GM23248 (cell line): ENCODE measurements around the gene NDEL1. TPM values are rescaled to one million over a fixed set of nuclear protein-coding genes. Genes with fewer than 3 reads are reported as not detected.

ENCODE experiments used
- DNase-seq: peaks from one replicate; pipeline ENCODE4 v3.0.0-alpha.2; 2015
- H2AFZ ChIP-seq: fragments of 200-600 bp; sonication (generic); 2 replicates; pipeline ENCODE4 v1.6.1; 2016; ENCODE audit warnings: antibody characterized with exemption
- H3F3A ChIP-seq: fragments of 200-600 bp; sonication (generic); 2 replicates; pipeline ENCODE4 v1.6.1; 2016; ENCODE audit warnings: mild to moderate bottlenecking, antibody characterized with exemption, mixed run types; ENCODE audit not compliant: insufficient read depth
- H3K27ac ChIP-seq: fragments of 200-600 bp; sonication (generic); 2 replicates; pipeline ENCODE4 v1.5.1; 2016; ENCODE audit warnings: mild to moderate bottlenecking
- H3K27me3 ChIP-seq: fragments of 200-600 bp; sonication (generic); replicated peaks from 2 replicates; pipeline ENCODE4 v1.6.1; 2016; ENCODE audit warnings: mild to moderate bottlenecking; ENCODE audit not compliant: insufficient read depth
- H3K36me3 ChIP-seq: fragments of 200-600 bp; sonication (generic); 2 replicates; pipeline ENCODE4 v1.6.1; 2016; ENCODE audit warnings: low read depth, mild to moderate bottlenecking
- H3K4me1 ChIP-seq: fragments of 200-600 bp; sonication (generic); 2 replicates; pipeline ENCODE4 v1.6.1; 2016; ENCODE audit warnings: mild to moderate bottlenecking; ENCODE audit not compliant: insufficient read depth
- H3K4me2 ChIP-seq: fragments of 200-600 bp; sonication (generic); one replicate; pipeline ENCODE4 v1.6.1; 2016; ENCODE audit warnings: mild to moderate bottlenecking; ENCODE audit not compliant: unreplicated experiment
- H3K4me3 ChIP-seq: fragments of 200-600 bp; sonication (generic); 2 replicates; pipeline ENCODE4 v1.5.1; 2016; ENCODE audit warnings: mild to moderate bottlenecking
- H3K79me2 ChIP-seq: fragments of 200-600 bp; sonication (generic); 2 replicates; pipeline ENCODE4 v1.6.1; 2016; ENCODE audit warnings: mild to moderate bottlenecking; ENCODE audit not compliant: insufficient read depth
- H3K9ac ChIP-seq: fragments of 200-600 bp; sonication (generic); 2 replicates; pipeline ENCODE4 v1.6.1; 2016; ENCODE audit warnings: mild to moderate bottlenecking
- H3K9me2 ChIP-seq: fragments of 200-600 bp; sonication (generic); 2 replicates; pipeline ENCODE4 v1.6.1; 2016; ENCODE audit warnings: mixed run types, mild to moderate bottlenecking, moderate library complexity; ENCODE audit not compliant: insufficient read depth
- H3K9me3 ChIP-seq: fragments of 200-600 bp; sonication (generic); one replicate; pipeline ENCODE4 v1.6.1; 2017; ENCODE audit warnings: low read depth
- H4K20me1 ChIP-seq: fragments of 200-600 bp; sonication (generic); 2 replicates; pipeline ENCODE4 v1.6.0; 2016; ENCODE audit not compliant: insufficient read depth
- EZH2 ChIP-seq: fragments of 200-600 bp; sonication (generic); IDR thresholded peaks from 2 replicates; pipeline ENCODE4 v1.6.1; 2018; ENCODE audit warnings: antibody characterized with exemption, mild to moderate bottlenecking; ENCODE audit not compliant: insufficient read depth, poor library complexity, severe bottlenecking
- EZH2phosphoT487 ChIP-seq: fragments of 200-600 bp; sonication (generic); IDR thresholded peaks from 2 replicates; pipeline ENCODE4 v1.6.1; 2018; ENCODE audit warnings: antibody characterized with exemption, moderate library complexity, mild to moderate bottlenecking, low read depth; ENCODE audit not compliant: insufficient read depth
- WGBS, 2 experiments: methylation state at CpG; one replicate each; pipeline ENCODE4 v1.1.6; 2015 to 2017; ENCODE audit warnings: low lambda C conversion rate in 2 of 2, low coverage in 1 of 2; ENCODE audit errors: missing lambda C conversion rate in 2 of 2; 5-methylcytosine and 5-hydroxymethylcytosine counted together
- in situ Hi-C: fragments of 300-500 bp; cut with MboI; formaldehyde crosslinking; loops from 2 replicates; pipeline ENCODE4 v1.15.0; 2020
- polyA plus RNA-seq: library from polyadenylated mRNA; unstranded; fragments of >200 nt; fragmentation: Nextera tagmentation; extraction: Ambion mirVana; gene quantifications from 2 replicates; pipeline ENCODE4 v1.2.1, GENCODE V29; 2016
- total RNA-seq: library from RNA; depleted of rRNA; stranded (reverse); fragments of >200 nt; shearing (Covaris generic); gene quantifications from 2 replicates; pipeline ENCODE4 v1.2.3, GENCODE V29; 2014

Gene NDEL1
- total and polyA plus RNA-seq, 2 experiments from 2014 or later, result 74.9 to 111 TPM

DNA sequence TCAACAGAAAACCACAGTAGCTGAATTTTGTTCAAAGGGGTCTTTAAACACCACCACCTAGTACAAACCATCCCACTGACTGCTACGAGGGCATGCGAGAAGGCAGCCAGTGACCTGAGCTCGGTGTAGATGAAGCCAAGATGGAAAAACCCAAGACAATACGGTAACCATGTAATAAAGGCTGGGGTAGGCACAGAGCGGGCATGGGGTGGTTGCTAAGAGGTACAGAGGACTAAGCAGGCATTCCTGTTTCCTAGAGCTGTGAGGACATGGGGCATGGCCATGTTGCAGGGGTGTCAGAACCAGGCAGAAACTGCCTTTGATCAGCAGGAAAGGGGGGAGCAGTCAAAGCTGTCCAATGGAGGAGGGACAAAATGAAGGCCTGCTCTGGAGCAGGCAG lies 52.1 kb downstream of the NDEL1 start:
- Histone ChIP-seq H2AFZ (no peak overlapping the region), H4K20me1 (no peaks in the 10 kb centered on the region), H3F3A (peaks cover 49% of the 10 kb centered on the region), H3K36me3 (peaks cover 32% of the 10 kb centered on the region), H3K79me2 (peaks cover 6% of the 10 kb centered on the region; the same call in 1 of the 2 replicates), H3K9ac (no peak overlapping the region), H3K4me2 (no peak overlapping the region), H3K4me3 (no peak overlapping the region), H3K9me3 (no peaks in the 10 kb centered on the region), H3K27me3 (no peaks in the 10 kb centered on the region), H3K9me2 (no peaks in the 10 kb centered on the region), H3K4me1 (peaks cover 16% of the 10 kb centered on the region), H3K27ac (peak overlapping the region; percentile 82)
- in situ Hi-C loops, result no loop called here
- DNase-seq, result no peak
- TF ChIP-seq EZH2phosphoT487 (no peak), EZH2 (no peak)
- 99 to 100% methylated on average over 5 of the region's 5 CpGs for whole genome bisulfite sequencing, 2 experiments

DNA sequence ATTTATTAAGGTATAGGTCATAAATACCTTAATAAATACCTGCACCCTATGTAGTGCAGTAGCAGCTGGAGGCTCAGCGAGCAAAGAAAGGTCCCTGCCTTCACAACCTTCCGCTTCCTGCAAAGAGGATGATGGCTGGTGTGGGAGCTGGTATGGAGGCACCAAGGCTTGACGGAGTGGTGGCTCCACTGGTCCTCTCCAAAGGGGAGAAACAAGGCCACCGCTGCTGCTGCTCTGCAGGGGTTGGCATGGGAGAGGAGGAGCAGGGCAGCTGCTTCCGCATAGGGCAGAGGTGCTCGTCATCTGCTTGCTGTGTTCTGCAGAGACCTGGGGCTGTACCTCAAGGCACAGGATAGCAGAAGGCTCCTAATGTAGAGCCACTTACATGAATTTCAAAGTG lies 52.8 kb downstream of the NDEL1 start:
- WGBS, 2 experiments, result 90 to 94% methylated on average over 6 of the region's 6 CpGs
- Histone ChIP-seq H3K4me1 (peaks cover 16% of the 10 kb centered on the region), H3K4me2 (no peak overlapping the region), H3K27me3 (no peaks in the 10 kb centered on the region), H3K27ac (peak overlapping the region; percentile 82), H4K20me1 (no peaks in the 10 kb centered on the region), H3F3A (peaks cover 46% of the 10 kb centered on the region), H3K9me3 (no peaks in the 10 kb centered on the region), H3K4me3 (no peak overlapping the region), H3K79me2 (peaks cover 2% of the 10 kb centered on the region; the same call in 1 of the 2 replicates), H3K36me3 (peaks cover 35% of the 10 kb centered on the region), H3K9me2 (no peaks in the 10 kb centered on the region), H2AFZ (no peak overlapping the region), H3K9ac (peak overlapping the region; percentile 13; the same call in 1 of the 2 replicates)
- DNase-seq, result no peak
- in situ Hi-C loops, result no loop called here
- TF ChIP-seq EZH2phosphoT487, result no peak
- TF ChIP-seq EZH2, result no peak

DNA sequence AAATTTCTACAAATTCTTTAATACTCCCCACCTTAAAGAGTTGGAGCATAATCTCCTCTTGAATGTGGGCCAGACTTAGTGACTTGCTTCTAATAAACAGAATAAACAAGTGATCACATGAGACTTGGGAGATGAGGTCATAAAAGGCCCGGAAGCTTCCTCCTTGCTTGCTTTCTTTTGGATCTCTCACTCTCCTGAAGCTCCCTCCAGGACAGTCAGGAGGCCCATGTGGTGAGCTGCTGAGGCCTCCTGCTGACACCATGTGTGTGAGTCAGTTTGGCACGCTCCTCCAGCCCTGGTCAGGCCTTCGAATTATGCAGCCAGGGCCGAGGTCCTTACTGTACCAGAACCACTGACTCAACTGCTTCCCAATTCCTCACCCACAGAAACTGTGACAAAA lies 53.2 kb downstream of the NDEL1 start:
- no peaks in the 10 kb centered on the region for H3K9me2 ChIP-seq
- in situ Hi-C loops, result no loop called here
- TF ChIP-seq EZH2, result no peak
- no peak for TF ChIP-seq EZH2phosphoT487
- H3K79me2 ChIP-seq, result no peaks in the 10 kb centered on the region; the same call in 1 of the 2 replicates
- H2AFZ ChIP-seq, result no peak overlapping the region
- H3F3A ChIP-seq, result peaks cover 46% of the 10 kb centered on the region
- peak; percentile 99 for DNase-seq
- no peaks in the 10 kb centered on the region for H3K27me3 ChIP-seq
- H3K36me3 ChIP-seq, result peaks cover 32% of the 10 kb centered on the region
- no peak overlapping the region for H3K4me2 ChIP-seq
- H3K9ac ChIP-seq, result peak overlapping the region; percentile 49
- H3K4me3 ChIP-seq, result no peak overlapping the region
- no peaks in the 10 kb centered on the region for H3K9me3 ChIP-seq
- WGBS, 2 experiments, result 1 to 2% methylated on average over 4 of the region's 4 CpGs
- no peaks in the 10 kb centered on the region for H4K20me1 ChIP-seq
- peak overlapping the region; percentile 82 for H3K27ac ChIP-seq
- H3K4me1 ChIP-seq, result peaks cover 16% of the 10 kb centered on the region

DNA sequence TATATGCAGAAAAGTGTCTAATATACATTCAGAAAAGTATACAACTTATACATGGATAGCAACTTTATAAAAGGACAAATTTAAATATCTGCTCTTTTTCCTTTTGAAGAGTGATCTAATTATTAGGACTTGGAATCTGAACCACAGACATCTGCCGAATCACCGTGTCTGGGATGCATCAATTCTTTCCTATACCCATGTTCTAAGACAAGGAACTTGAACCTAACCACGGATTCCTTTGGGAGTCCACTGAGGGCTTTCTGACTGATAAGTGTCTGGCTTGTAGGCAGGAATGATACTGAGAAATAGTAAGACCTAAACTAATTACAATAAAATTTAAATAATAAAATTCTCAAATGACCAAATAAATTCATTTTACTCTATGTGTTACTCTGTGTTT lies 54.2 kb downstream of the NDEL1 start:
- TF ChIP-seq EZH2phosphoT487 (no peak), EZH2 (no peak)
- peak overlapping the region; percentile 49; the same call in 1 of the 2 replicates for H3K9ac ChIP-seq
- H3F3A ChIP-seq, result peaks cover 41% of the 10 kb centered on the region
- H3K79me2 ChIP-seq, result no peaks in the 10 kb centered on the region; the same call in 1 of the 2 replicates
- peak overlapping the region; percentile 82 for H3K27ac ChIP-seq
- DNase-seq, result peak; percentile 58
- peaks cover 16% of the 10 kb centered on the region for H3K4me1 ChIP-seq
- H3K9me3 ChIP-seq, result no peaks in the 10 kb centered on the region
- H2AFZ ChIP-seq, result no peak overlapping the region
- H3K36me3 ChIP-seq, result peaks cover 24% of the 10 kb centered on the region
- H3K9me2 ChIP-seq, result no peaks in the 10 kb centered on the region
- H3K27me3 ChIP-seq, result no peaks in the 10 kb centered on the region
- in situ Hi-C loops, result no loop called here
- H3K4me2 ChIP-seq, result no peak overlapping the region
- H4K20me1 ChIP-seq, result no peaks in the 10 kb centered on the region
- H3K4me3 ChIP-seq, result no peak overlapping the region
- WGBS, 2 experiments, result 44 to 50% methylated on average over 3 of the region's 3 CpGs
